Calu3 (cell line): Measurements from ENCODE around the gene ATP8B3. TPM values are rescaled to one million over a fixed set of nuclear protein-coding genes. Genes with fewer than 3 reads are reported as not detected.

ENCODE experiments used
- BruUV-seq: library from RNA; stranded (reverse); fragments of 400-500 nt; replicated peaks from 2 replicates; lab custom pipeline; 2021; lab: Mats Ljungman, UMichigan
- CTCF ChIA-PET: fragments of 300-600 bp; sonication (Branson Sonifier 250); formaldehyde crosslinking; loops from one replicate; lab custom pipeline; 2022; ENCODE audit warnings: antibody characterized with exemption; lab: Charles Lee
- DNase-seq: peaks from one replicate; pipeline ENCODE4 v3.0.0; 2022
- H3K27ac Mint-ChIP-seq: one replicate; pipeline ENCODE4 v1.8.0; 2022; ENCODE audit warnings: mixed read lengths; ENCODE audit not compliant: unreplicated experiment
- H3K27me3 Mint-ChIP-seq: one replicate; pipeline ENCODE4 v1.8.0; 2022; ENCODE audit warnings: mixed read lengths; ENCODE audit not compliant: unreplicated experiment
- H3K36me3 Mint-ChIP-seq: one replicate; pipeline ENCODE4 v1.8.0; 2022; ENCODE audit warnings: mild to moderate bottlenecking, moderate library complexity, mixed read lengths; ENCODE audit not compliant: insufficient read depth, unreplicated experiment
- H3K4me1 Mint-ChIP-seq: one replicate; pipeline ENCODE4 v1.8.0; 2022; ENCODE audit warnings: mild to moderate bottlenecking, low read depth, mixed read lengths; ENCODE audit not compliant: unreplicated experiment
- H3K4me3 Mint-ChIP-seq: one replicate; pipeline ENCODE4 v1.8.0; 2022; ENCODE audit warnings: mild to moderate bottlenecking, low read depth, moderate library complexity, mixed read lengths; ENCODE audit not compliant: unreplicated experiment
- H3K9me3 Mint-ChIP-seq: one replicate; pipeline ENCODE4 v1.8.0; 2022; ENCODE audit warnings: low read depth, mixed read lengths; ENCODE audit not compliant: unreplicated experiment
- CTCF ChIP-seq: fragments of 200-600 bp; IDR thresholded peaks from one replicate; pipeline ENCODE4 v1.8.0; 2022; ENCODE audit warnings: antibody characterized with exemption; ENCODE audit not compliant: unreplicated experiment
- intact Hi-C: fragments of 100-400 bp; cut with micrococcal nuclease; formaldehyde crosslinking; loops from one replicate; pipeline ENCODE4 v1.10.0; 2022; ENCODE audit not compliant: unreplicated experiment
- total RNA-seq: library from RNA; stranded (reverse); gene quantifications from 2 replicates; pipeline ENCODE4 v1.2.3, GENCODE V29; 2022

Gene ATP8B3
- total RNA-seq, 1 experiment from 2014 or later: 6.7 TPM

GRCh38 chr19:1850809-1851653 is 39.0 kb upstream of the ATP8B3 start:
- BruUV-seq: no TSS peak
- CTCF ChIA-PET: no interaction called here
- no peaks in the 10 kb centered on the region for H3K9me3 Mint-ChIP-seq
- intact Hi-C loops: no loop called here
- H3K27me3 Mint-ChIP-seq: no peaks in the 10 kb centered on the region
- peaks cover 8% of the 10 kb centered on the region for H3K4me1 Mint-ChIP-seq
- peaks cover 39% of the 10 kb centered on the region for H3K36me3 Mint-ChIP-seq
- peak; percentile 30 for DNase-seq
- no peak overlapping the region for H3K27ac Mint-ChIP-seq
- no peak for TF ChIP-seq CTCF
- H3K4me3 Mint-ChIP-seq: no peak overlapping the region

GRCh38 chr19:1849886-1850398 is 37.9 kb upstream of the ATP8B3 start:
- H3K4me1 Mint-ChIP-seq: peaks cover 8% of the 10 kb centered on the region
- H3K36me3 Mint-ChIP-seq: peaks cover 44% of the 10 kb centered on the region
- DNase-seq: no peak
- TF ChIP-seq CTCF: no peak
- CTCF ChIA-PET: no interaction called here
- H3K27ac Mint-ChIP-seq: no peak overlapping the region
- H3K9me3 Mint-ChIP-seq: no peaks in the 10 kb centered on the region
- intact Hi-C loops: no loop called here
- H3K4me3 Mint-ChIP-seq: no peak overlapping the region
- BruUV-seq: no TSS peak
- H3K27me3 Mint-ChIP-seq: no peaks in the 10 kb centered on the region

GRCh38 chr19:1849132-1849474 is 37.0 kb upstream of the ATP8B3 start:
- Mint-ChIP-seq H3K36me3 (peaks cover 47% of the 10 kb centered on the region), H3K27me3 (no peaks in the 10 kb centered on the region), H3K27ac (peak overlapping the region; percentile 92), H3K9me3 (no peaks in the 10 kb centered on the region), H3K4me3 (no peak overlapping the region), H3K4me1 (peaks cover 8% of the 10 kb centered on the region)
- intact Hi-C loops: no loop called here
- no TSS peak for BruUV-seq
- CTCF ChIA-PET: no interaction called here
- no peak for TF ChIP-seq CTCF
- no peak for DNase-seq

- TF ChIP-seq CTCF: peak; percentile 54
- BruUV-seq: no TSS peak
- no peaks in the 10 kb centered on the region for H3K9me3 Mint-ChIP-seq
- no peaks in the 10 kb centered on the region for H3K27me3 Mint-ChIP-seq
- H3K4me3 Mint-ChIP-seq: peak within 1 kb of the TSS; percentile 96
- peaks cover 47% of the 10 kb centered on the region for H3K36me3 Mint-ChIP-seq
- CTCF ChIA-PET: no interaction called here
- peak; percentile 92 for DNase-seq
- H3K27ac Mint-ChIP-seq: peak within 1 kb of the TSS; percentile 92
- H3K4me1 Mint-ChIP-seq: peaks cover 8% of the 10 kb centered on the region
- intact Hi-C loops: no loop called here
Measured at GRCh38 chr19:1848399-1849131, 36.5 kb upstream of the ATP8B3 start, which contains the start of gene REXO1. Gene REXO1, minus strand, starts transcription at chr19:1848483. Its CDS starts 125 bp downstream, at chr19:1848358.
